ENCODE results near the gene ERGIC3. TPM values are rescaled to one million over a fixed set of nuclear protein-coding genes. Genes with fewer than 3 reads are reported as not detected.

The ERGIC3 gene
- total and polyA plus RNA-seq, 2 of the 13 experiments (the other 11 are each of a cell fraction or from before 2014, with no cell fraction given): 407 to 670 TPM

- TF ChIP-seq, protein P1, sequence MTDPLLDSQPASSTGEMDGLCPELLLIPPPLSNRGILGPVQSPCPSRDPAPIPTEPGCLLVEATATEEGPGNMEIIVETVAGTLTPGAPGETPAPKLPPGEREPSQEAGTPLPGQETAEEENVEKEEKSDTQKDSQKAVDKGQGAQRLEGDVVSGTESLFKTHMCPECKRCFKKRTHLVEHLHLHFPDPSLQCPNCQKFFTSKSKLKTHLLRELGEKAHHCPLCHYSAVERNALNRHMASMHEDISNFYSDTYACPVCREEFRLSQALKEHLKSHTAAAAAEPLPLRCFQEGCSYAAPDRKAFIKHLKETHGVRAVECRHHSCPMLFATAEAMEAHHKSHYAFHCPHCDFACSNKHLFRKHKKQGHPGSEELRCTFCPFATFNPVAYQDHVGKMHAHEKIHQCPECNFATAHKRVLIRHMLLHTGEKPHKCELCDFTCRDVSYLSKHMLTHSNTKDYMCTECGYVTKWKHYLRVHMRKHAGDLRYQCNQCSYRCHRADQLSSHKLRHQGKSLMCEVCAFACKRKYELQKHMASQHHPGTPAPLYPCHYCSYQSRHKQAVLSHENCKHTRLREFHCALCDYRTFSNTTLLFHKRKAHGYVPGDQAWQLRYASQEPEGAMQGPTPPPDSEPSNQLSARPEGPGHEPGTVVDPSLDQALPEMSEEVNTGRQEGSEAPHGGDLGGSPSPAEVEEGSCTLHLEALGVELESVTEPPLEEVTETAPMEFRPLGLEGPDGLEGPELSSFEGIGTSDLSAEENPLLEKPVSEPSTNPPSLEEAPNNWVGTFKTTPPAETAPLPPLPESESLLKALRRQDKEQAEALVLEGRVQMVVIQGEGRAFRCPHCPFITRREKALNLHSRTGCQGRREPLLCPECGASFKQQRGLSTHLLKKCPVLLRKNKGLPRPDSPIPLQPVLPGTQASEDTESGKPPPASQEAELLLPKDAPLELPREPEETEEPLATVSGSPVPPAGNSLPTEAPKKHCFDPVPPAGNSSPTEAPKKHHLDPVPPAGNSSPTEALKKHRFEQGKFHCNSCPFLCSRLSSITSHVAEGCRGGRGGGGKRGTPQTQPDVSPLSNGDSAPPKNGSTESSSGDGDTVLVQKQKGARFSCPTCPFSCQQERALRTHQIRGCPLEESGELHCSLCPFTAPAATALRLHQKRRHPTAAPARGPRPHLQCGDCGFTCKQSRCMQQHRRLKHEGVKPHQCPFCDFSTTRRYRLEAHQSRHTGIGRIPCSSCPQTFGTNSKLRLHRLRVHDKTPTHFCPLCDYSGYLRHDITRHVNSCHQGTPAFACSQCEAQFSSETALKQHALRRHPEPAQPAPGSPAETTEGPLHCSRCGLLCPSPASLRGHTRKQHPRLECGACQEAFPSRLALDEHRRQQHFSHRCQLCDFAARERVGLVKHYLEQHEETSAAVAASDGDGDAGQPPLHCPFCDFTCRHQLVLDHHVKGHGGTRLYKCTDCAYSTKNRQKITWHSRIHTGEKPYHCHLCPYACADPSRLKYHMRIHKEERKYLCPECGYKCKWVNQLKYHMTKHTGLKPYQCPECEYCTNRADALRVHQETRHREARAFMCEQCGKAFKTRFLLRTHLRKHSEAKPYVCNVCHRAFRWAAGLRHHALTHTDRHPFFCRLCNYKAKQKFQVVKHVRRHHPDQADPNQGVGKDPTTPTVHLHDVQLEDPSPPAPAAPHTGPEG (CRISPR knock-in tag; IDR thresholded peaks at IDR 0.05): peak; percentile 65; the same call in 1 of the 2 replicates
- TF ChIP-seq, protein P2, sequence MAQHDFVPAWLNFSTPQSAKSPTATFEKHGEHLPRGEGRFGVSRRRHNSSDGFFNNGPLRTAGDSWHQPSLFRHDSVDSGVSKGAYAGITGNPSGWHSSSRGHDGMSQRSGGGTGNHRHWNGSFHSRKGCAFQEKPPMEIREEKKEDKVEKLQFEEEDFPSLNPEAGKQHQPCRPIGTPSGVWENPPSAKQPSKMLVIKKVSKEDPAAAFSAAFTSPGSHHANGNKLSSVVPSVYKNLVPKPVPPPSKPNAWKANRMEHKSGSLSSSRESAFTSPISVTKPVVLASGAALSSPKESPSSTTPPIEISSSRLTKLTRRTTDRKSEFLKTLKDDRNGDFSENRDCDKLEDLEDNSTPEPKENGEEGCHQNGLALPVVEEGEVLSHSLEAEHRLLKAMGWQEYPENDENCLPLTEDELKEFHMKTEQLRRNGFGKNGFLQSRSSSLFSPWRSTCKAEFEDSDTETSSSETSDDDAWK (CRISPR knock-in tag; IDR thresholded peaks at IDR 0.05): no peak
- TF ChIP-seq ZNF367 (CRISPR knock-in tag; IDR thresholded peaks at IDR 0.05; ENCODE audit: borderline replicate concordance) (no peak), IKZF4 (CRISPR knock-in tag; IDR thresholded peaks at IDR 0.05; ENCODE audit: borderline replicate concordance, low read depth, not compliant biosample characterization) (peak; percentile 60), CEBPZ (IDR thresholded peaks at IDR 0.05; ENCODE audit: low read length) (no peak), ZNF121 (CRISPR knock-in tag; IDR thresholded peaks at IDR 0.05) (0 out of 2 replicates have a peak, but pooled peaks have one; percentile 61), ZNF574 (CRISPR knock-in tag; IDR thresholded peaks at IDR 0.05) (peak; percentile 90)
- TF ChIP-seq, protein P3, sequence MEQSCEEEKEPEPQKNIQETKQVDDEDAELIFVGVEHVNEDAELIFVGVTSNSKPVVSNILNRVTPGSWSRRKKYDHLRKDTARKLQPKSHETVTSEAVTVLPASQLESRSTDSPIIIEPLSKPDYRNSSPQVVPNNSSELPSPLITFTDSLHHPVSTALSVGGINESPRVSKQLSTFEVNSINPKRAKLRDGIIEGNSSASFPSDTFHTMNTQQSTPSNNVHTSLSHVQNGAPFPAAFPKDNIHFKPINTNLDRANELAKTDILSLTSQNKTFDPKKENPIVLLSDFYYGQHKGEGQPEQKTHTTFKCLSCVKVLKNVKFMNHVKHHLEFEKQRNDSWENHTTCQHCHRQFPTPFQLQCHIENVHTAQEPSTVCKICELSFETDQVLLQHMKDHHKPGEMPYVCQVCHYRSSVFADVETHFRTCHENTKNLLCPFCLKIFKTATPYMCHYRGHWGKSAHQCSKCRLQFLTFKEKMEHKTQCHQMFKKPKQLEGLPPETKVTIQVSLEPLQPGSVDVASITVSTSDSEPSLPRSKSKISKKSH (CRISPR knock-in tag; IDR thresholded peaks at IDR 0.05; ENCODE audit: borderline replicate concordance): peak; percentile 97; the same call in 1 of the 2 replicates
These were observed at the start of gene ERGIC3 (continued) for GRCh38 chr20:35541783-35542662.
